Epithelial cell of esophagus (primary cell): ENCODE results near the gene HERC2.

Source experiments
- DNase-seq: peaks from one replicate; pipeline ENCODE4 v3.0.0; 2010; ENCODE audit warnings: low read depth
- H3K4me3 ChIP-seq: 2 replicates; pipeline ENCODE4 v1.5.1; 2011; ENCODE audit warnings: mild to moderate bottlenecking, low read length, control low read depth
- TF ChIP-seq, protein P1 (sequence below): IDR thresholded peaks from 2 replicates; pipeline ENCODE4 v1.5.1; 2011; ENCODE audit warnings: low read depth, mild to moderate bottlenecking, low read length, control low read depth, inconsistent platforms; ENCODE audit not compliant: insufficient read depth; ENCODE audit errors: missing control alignments

Gene HERC2

GRCh38 chr15:28066231-28066630 is 255.7 kb downstream of the HERC2 start:
- TF ChIP-seq, protein P1, sequence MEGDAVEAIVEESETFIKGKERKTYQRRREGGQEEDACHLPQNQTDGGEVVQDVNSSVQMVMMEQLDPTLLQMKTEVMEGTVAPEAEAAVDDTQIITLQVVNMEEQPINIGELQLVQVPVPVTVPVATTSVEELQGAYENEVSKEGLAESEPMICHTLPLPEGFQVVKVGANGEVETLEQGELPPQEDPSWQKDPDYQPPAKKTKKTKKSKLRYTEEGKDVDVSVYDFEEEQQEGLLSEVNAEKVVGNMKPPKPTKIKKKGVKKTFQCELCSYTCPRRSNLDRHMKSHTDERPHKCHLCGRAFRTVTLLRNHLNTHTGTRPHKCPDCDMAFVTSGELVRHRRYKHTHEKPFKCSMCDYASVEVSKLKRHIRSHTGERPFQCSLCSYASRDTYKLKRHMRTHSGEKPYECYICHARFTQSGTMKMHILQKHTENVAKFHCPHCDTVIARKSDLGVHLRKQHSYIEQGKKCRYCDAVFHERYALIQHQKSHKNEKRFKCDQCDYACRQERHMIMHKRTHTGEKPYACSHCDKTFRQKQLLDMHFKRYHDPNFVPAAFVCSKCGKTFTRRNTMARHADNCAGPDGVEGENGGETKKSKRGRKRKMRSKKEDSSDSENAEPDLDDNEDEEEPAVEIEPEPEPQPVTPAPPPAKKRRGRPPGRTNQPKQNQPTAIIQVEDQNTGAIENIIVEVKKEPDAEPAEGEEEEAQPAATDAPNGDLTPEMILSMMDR = no peak
- H3K4me3 ChIP-seq = no peak overlapping the region
- DNase-seq = no peak
